ENCODE measurements around the gene COA5.

COA5 gene

DNA sequence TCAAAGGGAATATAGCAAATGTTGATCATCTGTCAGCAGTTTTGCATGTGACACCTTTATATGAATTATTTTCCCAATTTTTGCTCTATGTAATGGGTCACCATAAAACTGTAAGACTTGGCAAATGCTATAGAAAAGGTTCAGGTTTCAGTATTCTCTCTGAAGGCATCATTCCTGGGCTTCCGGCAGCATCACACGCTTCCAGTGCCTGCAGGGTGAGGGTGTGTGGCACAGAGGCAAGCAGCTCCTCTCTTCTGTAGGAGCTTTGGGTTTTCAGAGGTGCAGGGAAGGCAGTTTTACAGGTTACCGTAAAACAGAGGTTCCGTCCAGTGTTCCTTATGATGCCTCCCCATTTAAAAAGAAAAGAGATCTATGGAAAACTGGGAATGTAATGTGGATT lies 18.8 kb downstream of the COA5 start:
- no peak for DNase-seq (ENCODE audit: low read depth)
- TF ChIP-seq, protein P1, sequence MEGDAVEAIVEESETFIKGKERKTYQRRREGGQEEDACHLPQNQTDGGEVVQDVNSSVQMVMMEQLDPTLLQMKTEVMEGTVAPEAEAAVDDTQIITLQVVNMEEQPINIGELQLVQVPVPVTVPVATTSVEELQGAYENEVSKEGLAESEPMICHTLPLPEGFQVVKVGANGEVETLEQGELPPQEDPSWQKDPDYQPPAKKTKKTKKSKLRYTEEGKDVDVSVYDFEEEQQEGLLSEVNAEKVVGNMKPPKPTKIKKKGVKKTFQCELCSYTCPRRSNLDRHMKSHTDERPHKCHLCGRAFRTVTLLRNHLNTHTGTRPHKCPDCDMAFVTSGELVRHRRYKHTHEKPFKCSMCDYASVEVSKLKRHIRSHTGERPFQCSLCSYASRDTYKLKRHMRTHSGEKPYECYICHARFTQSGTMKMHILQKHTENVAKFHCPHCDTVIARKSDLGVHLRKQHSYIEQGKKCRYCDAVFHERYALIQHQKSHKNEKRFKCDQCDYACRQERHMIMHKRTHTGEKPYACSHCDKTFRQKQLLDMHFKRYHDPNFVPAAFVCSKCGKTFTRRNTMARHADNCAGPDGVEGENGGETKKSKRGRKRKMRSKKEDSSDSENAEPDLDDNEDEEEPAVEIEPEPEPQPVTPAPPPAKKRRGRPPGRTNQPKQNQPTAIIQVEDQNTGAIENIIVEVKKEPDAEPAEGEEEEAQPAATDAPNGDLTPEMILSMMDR (IDR thresholded peaks at IDR 0.05; ENCODE audit: low read depth, low read length, missing control alignments), result no peak
- H3K4me3 ChIP-seq (ENCODE audit: low read depth, low read length), result no peak overlapping the region

DNA sequence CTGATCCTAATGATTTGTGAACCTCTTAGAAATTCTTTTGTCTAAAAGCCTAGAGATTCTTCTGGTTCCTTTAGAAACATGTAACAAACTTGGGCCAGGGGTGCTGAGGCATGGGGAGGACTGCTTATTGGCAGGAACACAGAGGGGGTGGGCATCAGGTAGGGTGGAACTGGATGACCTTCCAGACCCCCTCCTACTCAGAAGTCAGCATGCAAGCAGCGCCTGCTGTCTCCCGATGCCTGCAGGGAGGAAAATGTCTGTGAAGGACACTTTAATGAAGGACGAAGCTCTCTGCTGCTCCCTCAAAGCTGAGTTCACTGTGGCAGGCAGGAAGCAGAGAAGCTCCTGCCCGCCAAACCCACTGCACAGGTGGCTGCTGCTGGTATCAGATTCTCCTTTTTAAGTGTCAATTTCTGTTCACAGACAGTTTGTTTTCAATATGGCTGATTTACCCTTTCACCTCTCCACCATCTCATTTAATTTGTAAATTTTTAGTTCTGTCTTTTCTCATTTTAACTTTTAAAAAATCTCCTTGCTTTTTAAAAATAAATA lies 19.4 kb downstream of the COA5 start:
- TF ChIP-seq, protein P1 (IDR thresholded peaks at IDR 0.05; ENCODE audit: low read depth, low read length, missing control alignments), result no peak
- no peak for DNase-seq (ENCODE audit: low read depth)
- no peak overlapping the region for H3K4me3 ChIP-seq (ENCODE audit: low read depth, low read length)

DNA sequence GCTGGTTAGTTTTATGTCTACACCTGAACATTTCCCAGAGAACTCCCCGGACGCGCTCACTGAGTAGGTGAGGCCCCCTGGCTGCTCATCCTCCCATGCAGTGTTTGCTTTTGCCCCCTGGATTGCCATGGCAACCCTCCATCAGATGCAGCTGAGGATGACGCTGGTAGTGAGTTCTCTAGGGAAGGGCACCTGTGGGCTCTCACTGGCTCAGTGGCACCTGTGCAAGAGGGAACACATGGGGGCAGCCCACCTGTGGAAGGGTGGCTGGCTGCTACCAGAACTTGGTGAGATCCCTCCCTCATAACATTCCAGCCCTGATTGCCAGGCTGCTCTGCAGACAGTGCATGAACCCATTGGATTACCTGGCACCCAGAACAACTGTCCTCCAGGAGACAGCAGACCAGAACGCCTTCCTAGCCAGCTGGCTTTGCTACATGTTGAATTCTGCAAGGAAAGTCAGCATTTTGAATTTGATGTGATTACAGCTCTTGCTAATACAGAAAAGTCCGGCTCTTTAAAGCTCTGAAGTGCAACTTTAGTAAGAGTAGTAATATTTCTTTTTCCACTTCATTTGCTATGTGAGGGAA lies 21.7 kb downstream of the COA5 start:
- TF ChIP-seq, protein P1 (IDR thresholded peaks at IDR 0.05; ENCODE audit: low read depth, low read length, missing control alignments), result no peak
- H3K4me3 ChIP-seq (ENCODE audit: low read depth, low read length), result no peak overlapping the region
- DNase-seq (ENCODE audit: low read depth), result no peak

DNA sequence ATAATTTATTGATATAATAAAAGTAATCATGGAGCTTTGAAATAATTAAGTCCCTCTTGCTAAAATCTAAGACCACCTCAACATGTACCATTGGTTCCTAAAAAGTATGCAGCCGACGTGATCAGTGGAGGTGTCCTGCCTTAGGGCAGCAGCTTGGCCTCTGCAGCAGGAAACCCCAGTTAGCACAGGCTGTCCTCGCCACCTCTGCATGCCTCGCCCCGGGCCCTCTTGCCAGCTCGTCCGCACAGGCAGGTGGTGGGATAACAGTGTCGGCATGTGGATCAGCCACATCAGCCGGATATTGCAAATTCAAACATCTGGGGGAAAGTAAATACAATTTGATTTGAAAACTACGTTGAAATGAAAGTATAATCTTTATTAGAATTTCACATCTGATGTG lies 22.9 kb downstream of the COA5 start:
- no peak for DNase-seq (ENCODE audit: low read depth)
- TF ChIP-seq, protein P1 (IDR thresholded peaks at IDR 0.05; ENCODE audit: low read depth, low read length, missing control alignments), result no peak

DNA sequence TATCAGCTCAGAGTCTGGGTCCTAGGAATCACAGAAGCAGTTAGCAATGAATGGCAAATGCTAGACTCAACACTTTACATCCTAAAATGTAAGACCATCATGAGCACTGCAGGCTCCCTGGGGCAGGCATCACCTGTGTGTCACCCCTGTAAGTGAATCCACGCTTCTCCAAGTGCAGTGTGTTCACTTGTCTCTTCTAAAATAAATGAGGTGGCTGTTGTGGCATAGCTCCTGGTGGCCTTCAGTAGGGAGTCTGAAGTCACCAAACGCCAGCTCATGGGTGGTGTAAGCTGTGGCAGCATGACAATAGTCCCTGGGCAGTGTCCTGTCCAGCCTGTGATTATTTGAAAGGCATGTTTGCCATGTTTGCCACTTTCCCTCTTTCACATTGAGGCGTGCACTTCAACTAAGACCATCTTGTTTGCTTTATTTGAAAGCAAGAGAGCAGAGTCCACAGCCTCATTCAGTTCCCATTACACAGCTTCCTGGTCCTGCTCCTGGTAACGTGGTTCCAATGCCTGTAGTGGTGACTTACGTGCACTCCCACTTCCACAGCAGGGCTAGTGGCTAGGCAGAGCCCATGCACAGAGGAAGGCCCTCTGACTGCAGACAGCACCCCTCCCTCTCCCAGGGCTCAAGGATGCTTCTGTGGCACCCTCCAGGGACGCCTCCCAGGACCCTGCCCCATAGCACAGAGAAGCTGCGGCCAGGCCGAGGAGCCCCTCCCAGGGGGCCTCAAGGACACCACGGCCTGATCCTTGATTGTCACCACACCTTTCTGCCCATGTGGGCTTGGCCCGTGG lies 24.3 kb downstream of the COA5 start:
- TF ChIP-seq, protein P1 (IDR thresholded peaks at IDR 0.05; ENCODE audit: low read depth, low read length, missing control alignments), result no peak
- no peak for DNase-seq (ENCODE audit: low read depth)
- no peak overlapping the region for H3K4me3 ChIP-seq (ENCODE audit: low read depth, low read length)

More for the DNA sequence above, 22.9 kb downstream of the COA5 start:
- H3K4me3 ChIP-seq (ENCODE audit: low read depth, low read length), result no peak overlapping the region

DNA sequence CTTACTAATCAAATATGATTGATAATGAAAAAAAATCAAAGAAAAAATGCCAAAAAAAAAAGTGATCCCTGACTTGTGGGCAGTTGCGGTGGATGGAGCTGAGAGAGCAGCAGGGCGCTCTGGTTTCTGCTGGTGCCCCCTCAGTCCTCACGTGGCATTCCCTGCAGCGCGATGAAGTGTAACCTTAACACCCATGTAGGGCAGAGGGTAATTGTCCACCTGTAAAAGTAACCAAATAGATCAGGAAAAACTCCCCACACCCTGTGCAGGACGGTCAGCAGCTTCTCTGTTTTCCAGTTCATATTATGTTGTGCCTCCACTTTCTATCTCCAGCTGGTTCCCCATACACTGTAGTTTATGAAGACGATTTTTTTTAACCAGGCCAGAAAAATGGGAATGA lies 25.0 kb downstream of the COA5 start:
- H3K4me3 ChIP-seq (ENCODE audit: low read depth, low read length), result no peak overlapping the region
- TF ChIP-seq, protein P1 (IDR thresholded peaks at IDR 0.05; ENCODE audit: low read depth, low read length, missing control alignments), result no peak
- no peak for DNase-seq (ENCODE audit: low read depth)

All from GM12864 (cell line).